C4-2B (cell line): ENCODE data around the gene CADPS2.

ENCODE experiments used
- ZFX ChIP-seq: fragments of 450-650 bp; IDR thresholded peaks from 2 replicates; pipeline ENCODE4 v1.6.1; 2017
- TF ChIP-seq, protein P1 (sequence below): fragments of 450-650 bp; conservative IDR thresholded peaks from 2 replicates; pipeline ENCODE4 v1.5.1; 2017; ENCODE audit warnings: mild to moderate bottlenecking

DNA sequence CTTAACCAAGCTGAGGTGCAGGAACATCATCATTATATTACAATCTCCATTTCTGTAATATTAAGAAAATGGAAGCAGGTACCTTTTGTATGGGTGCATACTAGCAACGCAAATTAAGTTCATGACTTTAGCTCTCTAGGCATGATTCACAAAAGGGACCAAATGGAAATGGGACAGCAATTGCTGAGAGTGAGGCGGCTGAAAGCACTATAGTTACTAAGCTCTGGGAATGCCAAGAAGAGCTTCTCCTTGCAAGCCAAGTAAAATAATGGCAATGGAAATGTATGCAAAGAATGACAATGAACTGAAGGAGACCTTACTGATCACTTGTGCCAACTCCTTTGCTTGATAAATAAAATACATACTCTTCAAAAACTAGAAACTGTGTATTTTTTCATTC is 147.3 kb downstream of the CADPS2 start:
- TF ChIP-seq, protein P1, sequence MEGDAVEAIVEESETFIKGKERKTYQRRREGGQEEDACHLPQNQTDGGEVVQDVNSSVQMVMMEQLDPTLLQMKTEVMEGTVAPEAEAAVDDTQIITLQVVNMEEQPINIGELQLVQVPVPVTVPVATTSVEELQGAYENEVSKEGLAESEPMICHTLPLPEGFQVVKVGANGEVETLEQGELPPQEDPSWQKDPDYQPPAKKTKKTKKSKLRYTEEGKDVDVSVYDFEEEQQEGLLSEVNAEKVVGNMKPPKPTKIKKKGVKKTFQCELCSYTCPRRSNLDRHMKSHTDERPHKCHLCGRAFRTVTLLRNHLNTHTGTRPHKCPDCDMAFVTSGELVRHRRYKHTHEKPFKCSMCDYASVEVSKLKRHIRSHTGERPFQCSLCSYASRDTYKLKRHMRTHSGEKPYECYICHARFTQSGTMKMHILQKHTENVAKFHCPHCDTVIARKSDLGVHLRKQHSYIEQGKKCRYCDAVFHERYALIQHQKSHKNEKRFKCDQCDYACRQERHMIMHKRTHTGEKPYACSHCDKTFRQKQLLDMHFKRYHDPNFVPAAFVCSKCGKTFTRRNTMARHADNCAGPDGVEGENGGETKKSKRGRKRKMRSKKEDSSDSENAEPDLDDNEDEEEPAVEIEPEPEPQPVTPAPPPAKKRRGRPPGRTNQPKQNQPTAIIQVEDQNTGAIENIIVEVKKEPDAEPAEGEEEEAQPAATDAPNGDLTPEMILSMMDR: no peak
- TF ChIP-seq ZFX: no peak
